Measurements from ENCODE around the gene ZNF804A.

DNA sequence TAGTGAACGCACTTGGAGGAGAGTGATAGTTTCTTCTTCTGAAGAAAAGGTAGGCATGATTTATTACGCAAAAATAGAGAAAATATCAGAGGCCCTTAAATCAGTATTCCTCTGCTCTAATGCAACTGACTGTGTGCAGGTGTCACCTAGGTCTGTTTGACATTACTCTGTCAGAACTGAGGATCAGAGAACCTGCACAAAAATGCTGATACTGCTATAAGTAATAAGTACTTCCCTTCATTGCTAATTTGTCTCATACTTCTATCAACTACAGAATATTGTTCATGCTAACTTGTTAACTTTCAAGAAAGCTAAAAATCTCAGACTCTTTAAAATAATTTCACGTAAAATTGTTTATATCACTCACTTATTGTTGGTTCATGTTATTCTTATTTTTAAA, 358.5 kb downstream of the ZNF804A start:
- TF ChIP-seq, protein P1, sequence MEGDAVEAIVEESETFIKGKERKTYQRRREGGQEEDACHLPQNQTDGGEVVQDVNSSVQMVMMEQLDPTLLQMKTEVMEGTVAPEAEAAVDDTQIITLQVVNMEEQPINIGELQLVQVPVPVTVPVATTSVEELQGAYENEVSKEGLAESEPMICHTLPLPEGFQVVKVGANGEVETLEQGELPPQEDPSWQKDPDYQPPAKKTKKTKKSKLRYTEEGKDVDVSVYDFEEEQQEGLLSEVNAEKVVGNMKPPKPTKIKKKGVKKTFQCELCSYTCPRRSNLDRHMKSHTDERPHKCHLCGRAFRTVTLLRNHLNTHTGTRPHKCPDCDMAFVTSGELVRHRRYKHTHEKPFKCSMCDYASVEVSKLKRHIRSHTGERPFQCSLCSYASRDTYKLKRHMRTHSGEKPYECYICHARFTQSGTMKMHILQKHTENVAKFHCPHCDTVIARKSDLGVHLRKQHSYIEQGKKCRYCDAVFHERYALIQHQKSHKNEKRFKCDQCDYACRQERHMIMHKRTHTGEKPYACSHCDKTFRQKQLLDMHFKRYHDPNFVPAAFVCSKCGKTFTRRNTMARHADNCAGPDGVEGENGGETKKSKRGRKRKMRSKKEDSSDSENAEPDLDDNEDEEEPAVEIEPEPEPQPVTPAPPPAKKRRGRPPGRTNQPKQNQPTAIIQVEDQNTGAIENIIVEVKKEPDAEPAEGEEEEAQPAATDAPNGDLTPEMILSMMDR (IDR thresholded peaks at IDR 0.05) = no peak
- TF ChIP-seq POLR2A (IDR thresholded peaks at IDR 0.05) (no peak), EP300 (IDR thresholded peaks at IDR 0.05) (no peak)
